Medulla oblongata (tissue), 1 donor: ENCODE results near the gene GPT2.

ENCODE experiments used
- DNase-seq: peaks from one replicate; pipeline ENCODE4 v3.0.0-alpha.2; 2015; ENCODE audit errors: extremely low spot score

Gene GPT2, protein sequence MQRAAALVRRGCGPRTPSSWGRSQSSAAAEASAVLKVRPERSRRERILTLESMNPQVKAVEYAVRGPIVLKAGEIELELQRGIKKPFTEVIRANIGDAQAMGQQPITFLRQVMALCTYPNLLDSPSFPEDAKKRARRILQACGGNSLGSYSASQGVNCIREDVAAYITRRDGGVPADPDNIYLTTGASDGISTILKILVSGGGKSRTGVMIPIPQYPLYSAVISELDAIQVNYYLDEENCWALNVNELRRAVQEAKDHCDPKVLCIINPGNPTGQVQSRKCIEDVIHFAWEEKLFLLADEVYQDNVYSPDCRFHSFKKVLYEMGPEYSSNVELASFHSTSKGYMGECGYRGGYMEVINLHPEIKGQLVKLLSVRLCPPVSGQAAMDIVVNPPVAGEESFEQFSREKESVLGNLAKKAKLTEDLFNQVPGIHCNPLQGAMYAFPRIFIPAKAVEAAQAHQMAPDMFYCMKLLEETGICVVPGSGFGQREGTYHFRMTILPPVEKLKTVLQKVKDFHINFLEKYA

DNA sequence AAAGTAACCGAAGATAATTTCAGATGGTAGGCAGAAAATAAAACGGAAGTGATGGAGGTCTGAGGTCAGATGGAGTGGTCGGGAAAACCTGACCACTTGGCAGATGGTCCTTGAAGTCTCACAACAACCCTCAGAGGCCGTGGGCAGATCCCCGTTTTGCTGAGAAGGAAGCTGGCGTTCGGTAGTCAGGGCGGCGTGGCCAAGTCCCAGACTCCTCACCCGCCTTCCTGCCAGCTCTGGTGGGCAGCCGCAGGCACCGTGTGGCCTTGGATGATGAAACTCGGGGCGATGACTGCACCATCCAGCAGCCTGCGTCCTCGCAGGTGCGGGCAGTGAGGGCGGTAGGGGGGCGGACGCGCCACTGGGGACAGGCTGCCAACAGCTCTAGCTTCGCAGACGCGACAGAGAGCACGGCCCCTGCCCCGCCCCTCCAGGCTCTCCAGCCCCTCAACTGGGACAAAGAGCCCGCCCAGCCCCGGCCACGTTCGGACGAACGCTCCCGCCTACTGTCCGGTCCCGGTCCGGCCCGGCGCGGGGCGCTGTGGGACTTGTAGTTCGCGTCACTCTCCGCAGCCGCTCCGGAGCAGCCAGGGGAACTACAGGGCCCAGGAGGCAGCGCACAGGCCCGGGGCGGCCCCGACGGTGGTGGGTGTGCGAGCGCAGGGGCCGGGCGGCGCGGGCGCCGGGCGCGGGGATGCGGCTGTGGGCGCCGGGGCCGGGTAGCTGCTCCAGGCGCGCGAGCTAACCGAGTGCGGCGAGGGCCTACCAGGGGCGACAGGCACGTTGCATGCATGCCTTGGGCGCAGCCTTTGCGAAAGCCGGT lies at the start of gene GPT2:
Gene GPT2 (plus strand): TSS at position 673 of the 823 bp plus-strand sequence. CDS start 354 bp downstream, outside the sequence.
- peak; percentile 98 for DNase-seq

DNA sequence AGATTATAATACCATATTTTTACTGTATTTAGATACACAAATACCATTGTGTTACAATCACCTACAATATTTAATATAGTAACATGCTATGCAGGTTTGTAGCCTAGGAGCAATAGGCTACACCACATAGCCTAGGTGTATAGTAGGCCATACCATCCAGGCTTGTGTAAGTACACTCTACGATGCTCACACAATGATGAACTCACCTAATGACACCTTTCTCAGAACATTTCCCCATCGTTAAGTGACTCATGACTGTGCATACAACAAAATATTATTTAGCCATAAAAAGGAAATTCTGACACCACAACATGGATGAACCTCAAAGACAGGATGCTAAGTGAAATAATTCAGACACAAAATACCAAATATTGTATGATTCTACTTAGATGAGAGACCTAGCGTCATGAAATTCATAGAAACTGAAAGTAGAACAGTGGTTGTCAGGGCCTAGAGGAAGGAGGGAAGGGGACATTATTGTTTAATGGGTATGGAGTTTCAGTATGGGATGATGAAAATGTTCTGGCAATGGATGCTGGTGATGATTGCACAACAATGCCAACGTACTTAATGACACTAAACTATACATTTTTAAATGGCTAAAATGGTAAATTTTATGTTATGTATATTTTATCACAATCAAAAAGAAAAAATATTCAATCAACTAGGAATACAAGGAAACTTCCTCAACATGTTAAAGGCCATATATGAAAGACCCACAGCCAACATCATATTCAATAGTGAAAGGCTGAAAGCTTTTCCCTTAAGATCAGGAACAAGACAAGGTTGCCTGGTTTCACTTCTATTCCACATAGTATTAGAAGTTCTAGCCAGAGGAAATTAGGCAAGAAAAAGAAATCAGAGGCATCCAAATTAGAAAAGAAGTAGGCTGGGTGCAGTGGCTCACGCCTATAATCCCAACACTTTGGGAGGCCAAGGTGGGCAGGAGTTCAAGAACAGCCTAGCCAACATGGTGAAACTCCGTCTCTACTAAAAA lies 47.3 kb upstream of the GPT2 start:
- DNase-seq: no peak

DNA sequence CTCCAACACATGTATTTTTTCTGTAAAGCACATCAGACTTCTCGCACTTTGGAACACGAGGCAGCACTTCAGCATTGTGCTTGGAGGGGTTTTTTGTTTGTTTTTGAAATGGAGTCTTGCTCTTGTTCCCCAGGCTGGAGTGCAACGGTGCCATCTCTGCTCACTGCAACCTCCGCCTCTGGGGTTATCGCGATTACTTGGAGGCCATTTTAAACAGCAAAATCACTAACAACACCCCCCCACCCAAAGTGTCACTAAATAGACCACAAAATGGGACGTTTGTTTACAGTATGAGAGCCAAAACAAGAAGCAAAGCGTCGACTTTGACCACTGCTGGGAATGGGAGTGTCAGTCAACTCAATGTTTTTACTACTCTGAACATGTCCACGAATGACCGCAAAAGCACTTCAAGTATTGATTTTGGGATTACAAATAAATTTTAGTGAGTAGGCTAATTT lies 44.1 kb upstream of the GPT2 start:
- no peak for DNase-seq

DNA sequence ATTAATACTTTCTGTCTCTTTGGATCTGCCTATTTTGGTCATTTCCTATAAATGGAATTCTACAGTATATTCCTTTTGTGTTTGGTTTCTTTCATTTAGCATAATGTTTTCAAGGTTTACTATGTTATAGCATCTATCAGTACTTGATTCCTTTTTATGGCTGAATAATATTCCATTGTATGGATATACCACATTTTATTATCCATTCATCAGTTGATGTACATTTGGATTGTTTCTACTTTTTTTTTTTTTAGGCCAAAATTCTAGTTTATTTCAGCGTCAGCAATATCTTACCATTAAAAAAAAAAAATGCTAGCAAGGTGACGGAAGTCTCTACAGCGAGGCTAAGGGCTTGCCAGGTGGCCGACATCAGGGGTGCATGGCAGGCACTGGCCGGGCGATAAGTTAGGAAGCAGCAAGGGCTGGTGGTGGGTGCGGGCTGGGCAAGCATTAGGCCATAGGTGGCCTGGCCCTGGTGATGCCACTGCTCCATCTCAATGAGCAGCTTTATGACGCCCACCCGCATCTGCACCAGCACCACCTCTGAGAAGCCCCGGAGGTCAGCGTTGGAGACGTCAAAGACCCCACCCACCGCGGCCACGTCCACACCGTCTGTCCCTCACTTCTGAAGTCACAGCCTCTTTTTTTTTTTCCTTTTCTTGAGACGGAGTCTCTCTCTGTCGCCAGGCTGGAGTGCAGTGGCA lies 41.8 kb upstream of the GPT2 start:
- DNase-seq: no peak

DNA sequence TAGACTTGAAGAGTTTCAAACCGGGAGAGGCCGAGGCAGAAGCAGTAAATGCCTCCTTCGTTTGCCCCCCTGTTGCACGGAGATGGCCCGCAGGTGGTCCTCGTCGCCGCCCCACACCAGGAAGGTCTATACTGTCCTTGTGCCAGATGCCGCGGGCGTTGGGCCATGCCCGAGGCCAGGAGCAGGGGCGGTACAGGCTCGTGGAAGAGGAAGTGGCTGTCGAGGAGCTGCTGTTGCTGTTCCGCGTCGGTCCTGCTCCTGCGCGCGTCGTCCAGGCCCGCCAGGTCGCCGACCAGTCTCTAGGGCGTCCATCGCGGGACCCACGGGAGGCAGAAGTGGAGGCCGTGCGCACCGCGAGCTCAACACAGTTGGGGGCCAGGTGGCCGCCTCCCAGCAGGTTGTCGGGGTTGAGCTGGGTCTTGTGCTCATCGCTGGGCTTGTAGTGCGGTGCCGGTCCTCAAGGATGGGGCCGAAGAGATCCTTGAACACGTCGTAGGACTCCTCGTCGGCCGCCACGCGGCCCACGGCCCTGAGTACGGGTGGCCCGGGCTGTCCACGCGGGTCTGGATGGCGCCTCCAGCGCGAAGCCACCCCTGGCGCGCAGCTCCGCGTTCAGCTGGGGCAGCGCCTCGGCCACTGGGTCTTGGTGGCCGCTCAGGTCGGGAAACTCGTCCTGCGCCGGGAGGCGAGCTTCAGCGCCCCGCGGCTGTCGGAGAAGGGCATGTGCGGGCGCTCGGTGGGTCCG lies 40.1 kb upstream of the GPT2 start:
- no peak for DNase-seq

DNA sequence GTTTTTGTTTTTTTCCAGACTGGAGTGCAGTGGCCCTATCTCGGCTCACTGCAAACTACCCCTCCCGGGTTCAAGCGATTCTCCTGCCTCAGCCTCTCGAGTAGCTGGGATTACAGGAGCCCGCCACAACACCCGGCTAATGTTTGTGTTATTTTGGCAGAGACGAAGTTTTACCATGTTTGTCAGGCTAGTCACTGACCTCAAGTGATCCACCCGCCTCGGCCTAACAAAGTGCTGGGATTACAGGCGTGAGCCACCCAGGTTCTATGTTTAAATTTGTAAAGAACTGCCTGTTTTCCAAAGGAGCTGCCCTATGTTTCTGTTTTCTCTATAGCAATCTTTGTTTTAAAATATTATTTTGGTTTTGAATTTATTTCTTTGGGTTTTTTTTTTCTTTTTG lies 39.4 kb upstream of the GPT2 start:
- DNase-seq: no peak

DNA sequence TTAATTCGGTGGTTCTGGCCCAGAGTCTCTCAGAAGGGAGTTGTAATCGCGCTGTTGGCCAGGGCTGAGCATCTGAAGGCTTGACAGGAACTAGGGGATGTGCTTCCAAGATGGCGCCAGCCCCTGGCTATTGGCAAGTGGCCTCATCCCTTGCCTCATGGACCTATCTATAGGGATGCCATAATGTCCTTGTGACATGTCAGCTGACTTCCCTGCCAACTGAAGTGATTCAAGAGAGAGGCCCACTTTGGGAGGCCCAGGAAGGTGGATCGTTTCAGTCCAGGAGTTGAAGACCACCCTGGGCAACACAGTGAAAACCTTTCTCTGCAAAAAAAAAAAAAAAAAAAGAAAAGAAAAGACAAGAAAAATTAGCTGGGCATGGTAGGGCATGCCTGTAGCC lies 38.2 kb upstream of the GPT2 start:
- DNase-seq: no peak

DNA sequence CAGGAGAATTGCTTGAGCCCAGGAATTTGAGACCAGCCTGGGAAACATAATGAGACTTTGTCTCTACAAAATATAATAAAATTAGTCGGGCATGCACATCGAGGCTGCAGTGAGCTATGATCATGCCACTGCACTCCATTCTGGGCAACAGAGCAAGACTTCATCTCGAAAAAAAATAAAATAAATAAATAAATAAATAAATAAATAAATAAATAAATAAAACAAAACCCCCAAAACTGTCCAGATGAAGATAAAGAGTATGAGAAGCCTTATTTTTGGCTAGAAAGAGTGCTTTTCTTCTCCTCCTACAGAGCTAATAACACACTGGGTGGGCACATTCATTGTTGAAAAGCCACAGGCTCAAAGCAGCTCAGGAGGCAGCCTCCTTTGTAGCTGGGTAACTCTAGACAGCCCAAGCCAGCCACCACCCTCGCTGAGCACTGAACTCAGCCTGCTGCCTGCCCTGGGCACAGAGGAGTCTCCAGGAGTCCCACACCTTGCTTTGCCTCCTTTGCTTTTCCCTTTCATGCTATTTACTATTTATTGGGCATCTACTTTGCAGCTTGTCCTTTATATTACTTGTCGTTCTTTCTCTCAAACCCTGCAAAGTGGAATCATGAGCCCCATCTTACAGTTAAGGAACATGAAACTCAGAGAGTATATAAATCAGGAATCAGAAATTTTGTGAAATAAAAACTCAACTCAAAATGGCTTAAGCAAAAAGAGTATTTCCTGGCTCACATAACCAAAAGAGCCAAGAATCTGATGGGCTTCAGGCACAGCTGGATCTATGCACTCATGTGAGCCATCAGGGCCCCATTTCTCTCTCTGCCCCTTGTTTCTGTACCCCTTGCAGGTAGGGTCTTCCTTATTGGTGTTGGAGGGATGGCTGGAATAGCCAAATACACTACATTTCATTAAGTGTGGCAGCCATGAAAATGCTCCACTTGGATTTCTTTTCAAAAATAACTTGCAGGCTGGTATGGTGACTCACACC lies 35.1 kb upstream of the GPT2 start:
- no peak for DNase-seq

DNA sequence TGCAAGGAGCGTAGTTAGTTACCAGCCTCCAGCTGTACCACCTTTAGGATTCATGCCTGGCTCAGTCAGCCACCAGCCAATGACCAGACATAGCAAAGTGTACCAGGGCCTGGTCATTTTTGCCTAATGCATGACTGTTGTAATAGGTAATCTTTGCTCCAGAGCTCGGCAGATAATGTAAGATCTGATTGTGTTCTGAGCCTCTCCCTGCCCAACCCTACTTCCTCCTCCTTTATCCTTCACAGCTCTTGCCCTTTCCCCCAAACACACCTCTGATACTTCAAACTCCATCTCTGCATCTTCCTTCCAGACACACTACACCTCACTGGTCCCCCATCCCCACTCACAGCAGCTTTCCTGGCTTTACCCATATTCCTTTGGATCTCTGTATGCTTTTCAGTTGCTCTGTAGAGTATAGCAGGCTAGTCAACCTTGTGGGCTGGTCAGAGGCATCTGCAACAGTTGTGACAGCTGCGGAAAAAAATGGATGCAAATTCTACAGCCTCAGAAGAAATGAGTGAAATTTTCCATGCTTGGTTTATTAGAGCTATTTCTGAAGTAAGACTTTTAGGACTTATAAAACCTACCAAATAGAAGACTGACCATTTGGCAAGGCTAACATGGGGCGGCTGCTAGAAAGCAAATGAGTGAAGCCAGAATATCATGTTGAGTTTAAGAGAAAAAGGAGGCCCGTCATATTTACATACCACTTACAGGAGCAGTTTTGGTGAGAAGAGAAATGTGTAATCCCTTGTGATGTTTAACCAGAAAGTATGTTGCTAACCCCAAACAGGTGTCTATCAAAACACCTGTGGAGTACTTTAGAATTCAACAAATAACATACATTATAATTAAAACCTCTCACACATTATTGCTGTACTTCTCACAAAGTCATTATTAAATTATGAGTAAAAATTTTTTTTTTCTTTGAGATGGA lies 33.3 kb upstream of the GPT2 start:
- DNase-seq: no peak

DNA sequence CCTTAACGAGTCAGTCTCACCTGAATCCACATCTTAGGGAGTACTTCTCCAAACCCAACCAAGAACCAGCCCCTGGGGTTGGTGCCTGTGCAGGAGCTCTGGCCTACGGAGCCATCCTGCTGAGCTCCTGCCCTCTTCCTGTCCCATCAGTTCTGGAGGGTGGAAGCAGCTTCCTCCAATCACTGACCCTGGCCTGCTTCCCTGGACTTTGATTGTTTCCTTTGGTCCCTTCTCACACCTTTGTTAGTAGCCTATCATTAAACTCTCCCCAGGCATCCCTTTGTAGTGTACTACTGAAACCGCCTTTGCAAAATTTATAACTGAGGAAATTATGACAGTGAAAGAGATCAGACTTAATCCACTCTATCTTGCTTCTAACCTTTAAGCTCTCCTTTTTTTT lies 32.0 kb upstream of the GPT2 start:
- no peak for DNase-seq

DNA sequence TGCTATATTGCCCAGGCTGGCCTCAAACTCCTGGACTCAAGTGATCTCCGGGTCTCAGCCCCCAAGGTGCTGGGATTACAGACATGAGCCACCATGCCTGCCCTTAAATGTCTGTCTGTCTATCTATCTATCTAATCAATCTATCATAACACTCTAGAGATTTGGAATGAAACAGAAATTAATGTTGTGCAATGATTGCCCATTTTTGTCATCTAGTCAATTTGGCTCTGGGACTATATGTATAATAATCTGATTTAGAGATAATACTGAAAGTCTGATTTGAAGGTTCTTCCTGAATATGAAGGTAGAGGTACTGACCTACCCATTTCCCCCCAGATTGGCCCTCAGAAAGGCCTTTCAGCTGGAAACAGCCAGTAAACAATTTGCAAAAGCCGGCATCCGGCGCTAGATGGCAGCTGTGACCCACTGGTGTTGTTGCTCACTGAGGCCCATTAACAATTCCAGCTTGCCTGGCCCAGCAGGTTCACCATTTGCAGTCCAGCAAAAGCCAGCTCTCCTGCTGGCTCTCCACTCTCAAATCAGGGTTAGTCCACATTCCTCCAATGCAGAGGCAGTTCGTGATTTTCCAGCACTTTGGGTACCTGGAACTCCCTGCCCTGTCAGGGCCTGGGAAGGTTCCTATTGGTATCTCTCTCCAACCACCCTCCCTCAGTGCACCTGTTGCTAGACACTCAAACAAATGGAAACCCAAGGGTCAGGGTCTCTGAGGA lies 30.3 kb upstream of the GPT2 start:
- peak; percentile 94 for DNase-seq

DNA sequence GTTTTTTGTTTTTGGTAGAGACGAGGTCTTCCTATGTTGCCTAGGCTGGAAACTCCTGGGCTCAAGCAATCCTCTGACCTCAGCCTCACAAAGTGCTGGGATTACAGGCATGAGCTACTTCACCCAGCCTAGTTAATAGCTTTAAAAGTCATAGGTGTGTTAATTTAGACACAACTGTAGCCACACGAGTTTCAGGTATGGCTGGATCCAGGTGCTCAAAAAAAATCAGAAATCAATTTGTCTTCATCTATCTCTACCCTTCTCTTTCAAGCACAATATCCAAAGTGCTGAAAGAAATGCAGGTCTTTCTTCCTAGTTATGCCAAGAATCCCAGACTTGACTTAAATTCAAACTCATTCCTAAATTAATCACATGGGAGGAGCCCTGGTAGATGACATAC lies 29.3 kb upstream of the GPT2 start:
- DNase-seq: no peak

DNA sequence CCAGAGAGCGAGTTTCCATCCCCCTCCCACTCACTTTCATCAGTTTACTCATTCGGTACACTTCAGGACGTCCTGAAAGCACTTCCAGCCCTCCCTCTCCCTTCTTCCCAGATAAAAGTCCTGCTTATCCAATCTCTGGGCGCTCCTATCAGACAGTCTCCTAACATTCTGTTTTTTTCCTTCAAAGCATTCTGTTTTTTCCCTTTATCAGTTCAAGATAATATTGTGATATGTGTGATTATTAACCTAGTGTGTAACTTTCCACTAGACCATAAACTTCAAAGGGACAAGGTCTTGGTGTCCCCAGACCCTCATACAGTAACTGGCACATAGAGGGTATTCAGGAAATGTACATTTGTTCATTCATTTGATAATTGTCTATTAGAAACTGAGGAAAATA lies 28.8 kb upstream of the GPT2 start:
- no peak for DNase-seq

DNA sequence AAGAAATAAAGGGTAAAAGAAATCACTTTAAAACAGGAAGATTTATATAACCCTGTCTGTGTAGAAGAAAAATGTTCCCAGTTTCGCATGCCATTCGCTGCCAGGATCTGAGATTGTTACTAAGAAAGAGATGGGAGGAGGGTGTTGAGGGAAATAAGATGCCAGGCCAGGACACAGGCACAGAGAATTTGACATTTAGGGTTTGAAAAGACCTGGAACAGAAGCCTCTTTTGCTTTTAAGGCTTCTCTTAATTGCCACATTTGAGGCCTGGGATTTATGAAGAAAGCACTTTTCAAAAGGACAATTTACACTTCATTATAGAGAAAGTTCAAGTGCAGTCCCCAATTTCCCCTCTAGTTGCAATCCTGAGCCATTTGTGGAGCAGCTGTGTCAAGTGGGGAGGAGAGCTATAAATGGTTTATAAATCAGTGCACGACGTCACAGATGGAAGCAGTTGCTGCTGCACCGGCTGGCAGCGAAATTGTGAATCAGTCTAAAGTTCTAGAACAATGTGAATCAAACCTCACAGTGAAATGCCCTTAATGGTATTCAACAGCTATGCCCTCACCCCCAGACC lies 26.7 kb upstream of the GPT2 start:
- DNase-seq: peak; percentile 78

DNA sequence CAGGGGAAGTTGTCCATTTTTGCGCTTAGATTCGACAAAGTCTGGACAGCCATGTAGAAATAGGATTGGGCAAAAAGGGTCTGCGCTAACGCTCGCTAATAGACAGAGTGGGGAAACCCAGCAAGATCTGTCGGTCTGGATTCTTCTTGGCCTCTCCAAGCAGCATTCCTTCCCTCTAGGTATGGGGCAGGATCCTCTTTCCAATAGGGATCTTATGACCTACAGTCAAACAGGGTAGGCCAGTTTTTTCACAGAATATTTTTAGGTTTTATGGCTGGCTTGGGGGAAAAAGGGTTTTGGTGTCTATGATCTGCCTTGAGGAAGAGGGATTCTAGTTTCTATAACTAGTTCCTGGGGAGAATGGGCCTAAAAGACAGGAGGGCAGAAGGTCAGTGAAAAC lies 26.0 kb upstream of the GPT2 start:
- DNase-seq: no peak

DNA sequence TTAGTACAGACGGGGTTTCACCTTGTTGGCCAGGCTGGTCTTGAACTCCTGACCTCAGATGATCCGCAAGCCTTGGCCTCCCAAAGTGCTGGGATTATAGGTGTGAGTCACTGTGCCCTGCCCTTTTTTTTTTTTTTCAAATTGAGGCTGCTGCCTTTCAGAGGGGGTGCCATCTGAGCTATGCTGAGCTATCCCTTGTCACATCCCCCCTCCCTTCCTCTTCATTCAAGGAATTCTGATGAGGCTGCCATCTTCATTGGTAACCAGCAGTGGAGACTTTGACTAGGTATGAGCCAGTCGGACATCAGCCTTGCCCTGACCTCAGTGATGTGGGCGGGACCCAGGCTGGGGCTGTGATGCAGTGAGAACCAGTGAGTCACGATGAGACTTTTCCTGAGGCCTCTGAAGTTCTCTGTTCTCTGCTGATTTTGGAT lies 24.4 kb upstream of the GPT2 start:
- DNase-seq: no peak
